K562 (cell line): ENCODE measurements around the gene PRELID1. TPM values are rescaled to one million over a fixed set of nuclear protein-coding genes. Genes with fewer than 3 reads are reported as not detected.

ENCODE experiments used
- ATF7 ChIP-seq: fragments of 450-650 bp; IDR thresholded peaks from 2 replicates; pipeline ENCODE4 v1.7.1; 2014; ENCODE audit warnings: mild to moderate bottlenecking, moderate library complexity
- CEBPG ChIP-seq, 3 experiments: fragments of 200-800 bp in 1 of 3; sonication (Bioruptor generic) in 1 of 3; sonication (generic) in 1 of 3; formaldehyde crosslinking in 1 of 3; IDR thresholded peaks in 2 of 3; conservative IDR thresholded peaks in 1 of 3; 2 replicates each; pipeline versions ENCODE4 v1.6.1 to v1.8.0; 2016 to 2022; ENCODE audit warnings: missing compliant biosample characterization in 2 of 3, missing genetic modification characterization in 2 of 3, mild to moderate bottlenecking in 1 of 3, missing genetic modification reagents in 1 of 3
- CTCF ChIP-seq, 3 experiments: IDR thresholded peaks in 2 of 3; conservative IDR thresholded peaks in 1 of 3; 2 replicates each; pipeline ENCODE4 v1.5.1; 2011 to 2012; ENCODE audit warnings: low read length in 3 of 3, mild to moderate bottlenecking in 3 of 3, control low read depth in 2 of 3, improper control_type of control experiment in 1 of 3, inconsistent platforms in 1 of 3, low read depth in 1 of 3, mixed read lengths in 1 of 3, moderate library complexity in 1 of 3; ENCODE audit not compliant: insufficient read depth in 2 of 3
- ELF2 ChIP-seq: fragments of 250-450 bp; sonication (Bioruptor Pico); IDR thresholded peaks from 2 replicates; pipeline ENCODE4 v1.5.0; 2021; ENCODE audit warnings: mild to moderate bottlenecking
- ESRRA ChIP-seq: fragments of 450-650 bp; IDR thresholded peaks from 2 replicates; pipeline ENCODE4 v1.6.1; 2014; ENCODE audit warnings: low read depth, mild to moderate bottlenecking, moderate library complexity, borderline replicate concordance
- GTF2A2 ChIP-seq: IDR thresholded peaks from 2 replicates; pipeline ENCODE4 v1.6.1; 2016; ENCODE audit warnings: mild to moderate bottlenecking, missing genetic modification characterization, missing compliant biosample characterization
- GTF2F1 ChIP-seq: IDR thresholded peaks from 2 replicates; pipeline ENCODE4 v1.6.1; 2011; ENCODE audit warnings: low read depth, low read length, improper control_type of control experiment
- HLTF ChIP-seq: fragments of 450-650 bp; IDR thresholded peaks from 2 replicates; pipeline ENCODE4 v1.6.1; 2016
- MECOM ChIP-seq: fragments of 250-450 bp; sonication (Bioruptor Pico); IDR thresholded peaks from 2 replicates; pipeline ENCODE4 v1.8.0; 2022; ENCODE audit warnings: inconsistent platforms
- MTA2 ChIP-seq: fragments of 450-650 bp; IDR thresholded peaks from 2 replicates; pipeline ENCODE4 v1.6.1; 2016; ENCODE audit warnings: low read depth
- NBN ChIP-seq: fragments of 450-650 bp; IDR thresholded peaks from 2 replicates; pipeline ENCODE4 v1.6.1; 2016; ENCODE audit warnings: low read depth, mild to moderate bottlenecking
- NFXL1 ChIP-seq: fragments of 450-650 bp; formaldehyde crosslinking; IDR thresholded peaks from 2 replicates; pipeline ENCODE4 v1.4.0; 2021; ENCODE audit warnings: mild to moderate bottlenecking
- PCBP2 ChIP-seq: fragments of 200-400 bp; formaldehyde crosslinking; IDR thresholded peaks from 2 replicates; pipeline ENCODE4 v1.6.1; 2018; ENCODE audit warnings: low read length, low read depth, mild to moderate bottlenecking, moderate library complexity; ENCODE audit not compliant: poor library complexity, severe bottlenecking
- POU5F1 ChIP-seq: fragments of 150-350 bp; IDR thresholded peaks from 2 replicates; pipeline ENCODE4 v1.6.1; 2014; ENCODE audit warnings: borderline replicate concordance, low read length, low read depth, mild to moderate bottlenecking; ENCODE audit not compliant: partially characterized antibody
- PRMT5 ChIP-seq: sonication (generic); formaldehyde crosslinking; IDR thresholded peaks from 2 replicates; pipeline ENCODE4 v1.5.0; 2020; ENCODE audit warnings: missing genetic modification reagents
- RBM14 ChIP-seq: fragments of 200-400 bp; formaldehyde crosslinking; IDR thresholded peaks from 2 replicates; pipeline ENCODE4 v1.6.1; 2018; ENCODE audit warnings: low read depth, mild to moderate bottlenecking, low read length, moderate library complexity, borderline replicate concordance; ENCODE audit not compliant: insufficient read depth
- RFX1 ChIP-seq: fragments of 450-650 bp; IDR thresholded peaks from 2 replicates; pipeline ENCODE4 v1.6.1; 2016; ENCODE audit warnings: mild to moderate bottlenecking, moderate library complexity
- SAFB2 ChIP-seq: fragments of 200-400 bp; formaldehyde crosslinking; IDR thresholded peaks from 2 replicates; pipeline ENCODE4 v1.6.1; 2018; ENCODE audit warnings: borderline replicate concordance, low read length, low read depth, moderate library complexity; ENCODE audit not compliant: severe bottlenecking
- SUPT5H ChIP-seq: fragments of 450-650 bp; IDR thresholded peaks from 2 replicates; pipeline ENCODE4 v1.6.1; 2016
- TBL1XR1 ChIP-seq, 2 experiments: IDR thresholded peaks; 2 replicates each; pipeline ENCODE4 v1.6.1; 2012; ENCODE audit warnings: improper control_type of control experiment in 2 of 2, low read length in 2 of 2, mild to moderate bottlenecking in 1 of 2
- ZNF24 ChIP-seq: fragments of 450-650 bp; IDR thresholded peaks from 2 replicates; pipeline ENCODE4 v1.6.1; 2016
- ZNF408 ChIP-seq: fragments of 250-450 bp; sonication (Bioruptor Pico); IDR thresholded peaks from 2 replicates; pipeline ENCODE4 v1.4.0; 2020; ENCODE audit warnings: low read depth, mild to moderate bottlenecking, moderate library complexity
- ZNF41 ChIP-seq: fragments of 250-450 bp; sonication (Bioruptor Pico); conservative IDR thresholded peaks from 2 replicates; pipeline ENCODE4 v1.4.0; 2020; ENCODE audit warnings: mild to moderate bottlenecking
- ZNF644 ChIP-seq: fragments of 200-800 bp; sonication (Bioruptor generic); IDR thresholded peaks from 2 replicates; pipeline ENCODE4 v1.6.1; 2016; ENCODE audit warnings: low read depth, missing genetic modification characterization, missing compliant biosample characterization
- ZNF696 ChIP-seq: fragments of 250-450 bp; sonication (Bioruptor Pico); conservative IDR thresholded peaks from 2 replicates; pipeline ENCODE4 v1.4.0; 2020; ENCODE audit warnings: mild to moderate bottlenecking, moderate library complexity
- ZNF764 ChIP-seq: fragments of 250-450 bp; sonication (Bioruptor Pico); IDR thresholded peaks from 2 replicates; pipeline ENCODE4 v1.4.0; 2020; ENCODE audit warnings: low read depth, mild to moderate bottlenecking, moderate library complexity
- ZNF830 ChIP-seq: fragments of 250-450 bp; sonication (Bioruptor Pico); IDR thresholded peaks from 2 replicates; pipeline ENCODE4 v1.5.0; 2021; ENCODE audit warnings: mild to moderate bottlenecking
- polyA plus RNA-seq, 8 experiments: library from polyadenylated mRNA; depleted of rRNA in 4 of 8; stranded (reverse) in 5 of 8; unstranded in 3 of 8; fragments of >200 nt; fragmentation: Nextera tagmentation in 2 of 8; fragmentation: Illumina TruSeq in 1 of 8; extraction: Ambion mirVana in 2 of 8; extraction: Trizol in 1 of 8; gene quantifications; 2 replicates each; pipeline versions ENCODE4 v1.2.1 to v1.2.3, GENCODE V29; 2011 to 2014; ENCODE audit warnings: inconsistent platforms in 1 of 8, missing spikeins in 1 of 8
- total RNA-seq, 7 experiments: library from RNA; depleted of rRNA in 6 of 7; stranded (reverse); fragments of >200 nt in 6 of 7; fragmentation: Illumina TruSeq in 2 of 7; extraction: Trizol in 2 of 7; gene quantifications; 2 replicates each; pipeline versions ENCODE4 v1.2.1 to v1.2.3, GENCODE V29; 2011 to 2021; ENCODE audit warnings: low replicate concordance in 1 of 7
- TF ChIP-seq, protein P1 (sequence below): fragments of 450-650 bp; IDR thresholded peaks from 2 replicates; pipeline ENCODE4 v1.6.1; 2016; ENCODE audit warnings: mild to moderate bottlenecking

Gene PRELID1
- total and polyA plus RNA-seq, 9 of the 15 experiments (the other 6 are each of a cell fraction or from before 2014, with no cell fraction given), result 40.1 to 484 (median 340) TPM

GRCh38 chr5:177312649-177313181, 9.1 kb downstream of the PRELID1 start (continued):
- TF ChIP-seq ZNF696 (CRISPR knock-in tag) (no peak), NFXL1 (no peak), SUPT5H (peak; percentile 15), ATF7 (no peak; the same call in 1 of the 2 replicates), GTF2A2 (tag) (no peak), ZNF408 (no peak), ZNF24 (0 out of 2 replicates have a peak, but pooled peaks have one; percentile 24), CEBPG (CRISPR knock-in tag; IDR thresholded peaks at IDR 0.05) (no peak), CEBPG (tag; conservative IDR thresholded peaks at IDR 0.05 in 1 of 2, IDR thresholded peaks at IDR 0.05 in 1 of 2) (no peak), RBM14 (no peak), ZNF764 (CRISPR knock-in tag) (no peak), ELF2 (CRISPR knock-in tag) (no peak), HLTF (no peak), ZNF830 (CRISPR knock-in tag) (no peak), SAFB2 (no peak), MTA2 (no peak), RFX1 (no peak), TBL1XR1 (IDR thresholded peaks at IDR 0.05; ENCODE audit: low read length in 2 of 2) (no peak), ESRRA (no peak), PCBP2 (no peak), MECOM (CRISPR knock-in tag) (0 out of 2 replicates have a peak, but pooled peaks have one; percentile 7), CTCF (IDR thresholded peaks at IDR 0.05 in 2 of 3, conservative IDR thresholded peaks at IDR 0.05 in 1 of 3; ENCODE audit: insufficient read depth in 2 of 3, low read depth in 1 of 3, low read length in 3 of 3) (peak; percentile 31 to 45 (median 34); a peak in 4 of 6 replicates), GTF2F1 (no peak), PRMT5 (no peak), POU5F1 (no peak), ZNF644 (tag) (no peak), ZNF41 (no peak), NBN (peak; percentile 55; the same call in 1 of the 2 replicates)
- TF ChIP-seq, protein P1, sequence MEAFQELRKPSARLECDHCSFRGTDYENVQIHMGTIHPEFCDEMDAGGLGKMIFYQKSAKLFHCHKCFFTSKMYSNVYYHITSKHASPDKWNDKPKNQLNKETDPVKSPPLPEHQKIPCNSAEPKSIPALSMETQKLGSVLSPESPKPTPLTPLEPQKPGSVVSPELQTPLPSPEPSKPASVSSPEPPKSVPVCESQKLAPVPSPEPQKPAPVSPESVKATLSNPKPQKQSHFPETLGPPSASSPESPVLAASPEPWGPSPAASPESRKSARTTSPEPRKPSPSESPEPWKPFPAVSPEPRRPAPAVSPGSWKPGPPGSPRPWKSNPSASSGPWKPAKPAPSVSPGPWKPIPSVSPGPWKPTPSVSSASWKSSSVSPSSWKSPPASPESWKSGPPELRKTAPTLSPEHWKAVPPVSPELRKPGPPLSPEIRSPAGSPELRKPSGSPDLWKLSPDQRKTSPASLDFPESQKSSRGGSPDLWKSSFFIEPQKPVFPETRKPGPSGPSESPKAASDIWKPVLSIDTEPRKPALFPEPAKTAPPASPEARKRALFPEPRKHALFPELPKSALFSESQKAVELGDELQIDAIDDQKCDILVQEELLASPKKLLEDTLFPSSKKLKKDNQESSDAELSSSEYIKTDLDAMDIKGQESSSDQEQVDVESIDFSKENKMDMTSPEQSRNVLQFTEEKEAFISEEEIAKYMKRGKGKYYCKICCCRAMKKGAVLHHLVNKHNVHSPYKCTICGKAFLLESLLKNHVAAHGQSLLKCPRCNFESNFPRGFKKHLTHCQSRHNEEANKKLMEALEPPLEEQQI, result no peak
